ENCODE results near the gene ALPG.
"Not testable (repeated sequence)": the region's sequence is repeated elsewhere in the genome, so short reads cannot be mapped to it uniquely, and the experiment has no call there.

The ALPG gene

DNA sequence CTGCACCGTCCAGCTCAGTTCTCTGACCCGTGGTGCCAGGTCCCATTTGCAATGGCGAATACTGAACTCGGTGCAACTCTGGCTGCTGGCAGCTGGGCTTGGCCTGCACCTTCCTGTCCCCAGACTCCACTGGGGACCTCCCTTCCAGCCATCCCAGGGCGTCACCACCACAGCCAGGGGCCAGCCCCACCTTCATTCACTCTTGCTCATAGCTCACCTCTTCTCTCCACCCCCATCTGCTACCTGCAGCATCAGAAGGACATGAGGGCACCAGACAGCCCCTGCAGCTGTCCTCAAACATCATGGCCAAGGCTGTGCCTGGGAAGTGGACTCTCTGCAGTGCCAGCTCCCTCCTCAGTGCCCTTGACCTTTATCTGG is 33.1 kb downstream of the ALPG start:
- no peak overlapping the region for H3K4ac ChIP-seq (ENCODE audit: low read length)
- H4K91ac ChIP-seq (ENCODE audit: low read depth, low read length, poor library complexity): no peak overlapping the region
- peaks cover 0 to 32% (median 7%) of the 10 kb centered on the region in 3 experiments for H3K27me3 ChIP-seq (ENCODE audit: control insufficient read depth in 3 of 3, insufficient read depth in 3 of 3, low read depth in 1 of 3, low read length in 3 of 3)
- H3K4me2 ChIP-seq (ENCODE audit: insufficient read depth, low read length, poor library complexity, severe bottlenecking): no peak overlapping the region
- no peak overlapping the region for H3K27ac ChIP-seq (replicated peaks; ENCODE audit: low read length)
- no peak overlapping the region for H2AK5ac ChIP-seq (ENCODE audit: low read depth, low read length)
- no peak overlapping the region for H3K18ac ChIP-seq (ENCODE audit: low read length)
- H2BK120ac ChIP-seq (ENCODE audit: low read depth, low read length): no peak overlapping the region
- H2AFZ ChIP-seq (ENCODE audit: low read length): no peak overlapping the region
- H2BK5ac ChIP-seq (ENCODE audit: low read length): no peak overlapping the region
- H3K23ac ChIP-seq (ENCODE audit: low read depth, low read length, poor library complexity): no peak overlapping the region
- no peak overlapping the region for H2BK15ac ChIP-seq (ENCODE audit: low read length)
- no peak overlapping the region for H3K14ac ChIP-seq (ENCODE audit: low read length)
- no peaks in the 10 kb centered on the region for H3K9me3 ChIP-seq (replicated peaks in 1 of 2; ENCODE audit: control insufficient read depth in 2 of 2, insufficient read depth in 1 of 2, low read depth in 1 of 2, low read length in 2 of 2)
- H3K4me3 ChIP-seq (ENCODE audit: low read length in 2 of 2): no peak overlapping the region
- no CpG with 5 or more reads among the region's 5 CpGs for WGBS, 2 donors (ENCODE audit: extremely low coverage in 2 of 2, insufficient read length in 2 of 2, insufficient replicate concordance in 1 of 2)
- H2BK12ac ChIP-seq (ENCODE audit: low read length): no peak overlapping the region
- H3K9ac ChIP-seq (ENCODE audit: low read depth, low read length, poor library complexity): no peak overlapping the region
- H3K36me3 ChIP-seq (replicated peaks in 1 of 2; ENCODE audit: control insufficient read depth in 2 of 2, insufficient read depth in 2 of 2, low read length in 2 of 2): no peaks in the 10 kb centered on the region
- H3K79me1 ChIP-seq (ENCODE audit: low read depth, low read length): no peaks in the 10 kb centered on the region
- no peak for DNase-seq (ENCODE audit: low spot score)
- H4K8ac ChIP-seq (ENCODE audit: low read depth, low read length): no peak overlapping the region
- H3K4me1 ChIP-seq (ENCODE audit: control insufficient read depth in 2 of 2, insufficient read depth in 1 of 2, low read depth in 1 of 2, low read length in 2 of 2): peaks cover 0 to 4% of the 10 kb centered on the region in 2 donors

DNA sequence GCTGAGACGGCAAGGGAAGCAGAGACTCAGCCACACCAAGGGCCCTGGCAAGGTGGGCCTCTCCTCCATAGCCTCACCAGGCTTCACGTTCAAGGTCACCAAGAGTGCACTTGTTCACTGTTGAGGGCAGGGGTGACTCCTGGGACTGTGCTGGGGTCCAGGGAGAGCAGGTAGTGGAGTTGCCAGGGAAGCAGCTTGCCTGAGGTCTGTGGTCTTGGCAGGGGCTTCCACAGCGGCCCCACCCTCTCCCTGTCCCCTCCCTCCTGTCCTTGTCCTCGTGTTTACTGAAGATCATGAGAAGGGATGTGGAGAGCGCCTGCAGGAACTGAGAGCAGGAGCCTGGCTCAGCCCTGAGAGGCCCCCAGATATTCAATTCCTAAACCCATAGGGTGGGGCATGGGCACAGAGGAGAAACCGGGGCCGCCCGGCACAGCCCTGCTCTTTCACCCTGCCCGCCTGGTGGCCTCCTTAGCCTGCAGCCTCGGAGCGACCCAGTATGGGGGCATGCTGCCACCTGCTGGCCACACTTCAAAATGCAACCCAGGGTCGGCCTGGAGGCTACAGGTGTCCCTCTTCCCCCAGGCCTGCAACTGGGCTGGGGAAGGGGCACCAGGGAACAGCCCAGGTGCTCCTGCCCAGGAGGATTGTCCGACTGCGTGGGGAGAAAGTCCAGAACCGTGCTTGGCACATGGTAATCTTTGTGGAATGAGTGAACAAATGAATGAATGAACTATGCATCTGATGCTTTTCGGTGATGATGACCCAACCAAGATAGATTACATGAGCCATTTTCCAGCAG is 33.8 kb downstream of the ALPG start:
- Histone ChIP-seq H3K23ac (ENCODE audit: low read depth, low read length, poor library complexity) (peak overlapping the region; percentile 27), H3K27me3 (ENCODE audit: control insufficient read depth in 3 of 3, insufficient read depth in 3 of 3, low read depth in 1 of 3, low read length in 3 of 3) (peaks cover 0 to 25% (median 7%) of the 10 kb centered on the region in 3 experiments)
- no CpG with 5 or more reads among the region's 16 CpGs for WGBS, 2 donors (ENCODE audit: extremely low coverage in 2 of 2, insufficient read length in 2 of 2, insufficient replicate concordance in 1 of 2)
- not testable (repeated sequence) for H3K27ac ChIP-seq (replicated peaks; ENCODE audit: low read length); H3K79me1 ChIP-seq (ENCODE audit: low read depth, low read length); H3K4me3 ChIP-seq (ENCODE audit: low read length in 2 of 2); H2BK12ac ChIP-seq (ENCODE audit: low read length); H2AK5ac ChIP-seq (ENCODE audit: low read depth, low read length); H2AFZ ChIP-seq (ENCODE audit: low read length); H4K8ac ChIP-seq (ENCODE audit: low read depth, low read length); H3K14ac ChIP-seq (ENCODE audit: low read length); H2BK120ac ChIP-seq (ENCODE audit: low read depth, low read length); H2BK5ac ChIP-seq (ENCODE audit: low read length); H3K4ac ChIP-seq (ENCODE audit: low read length); H3K9ac ChIP-seq (ENCODE audit: low read depth, low read length, poor library complexity); H3K9me3 ChIP-seq (replicated peaks in 1 of 2; ENCODE audit: control insufficient read depth in 2 of 2, insufficient read depth in 1 of 2, low read depth in 1 of 2, low read length in 2 of 2); H3K4me2 ChIP-seq (ENCODE audit: insufficient read depth, low read length, poor library complexity, severe bottlenecking); H3K36me3 ChIP-seq (replicated peaks in 1 of 2; ENCODE audit: control insufficient read depth in 2 of 2, insufficient read depth in 2 of 2, low read length in 2 of 2); H3K18ac ChIP-seq (ENCODE audit: low read length); H2BK15ac ChIP-seq (ENCODE audit: low read length); H4K91ac ChIP-seq (ENCODE audit: low read depth, low read length, poor library complexity); H3K4me1 ChIP-seq (ENCODE audit: control insufficient read depth in 2 of 2, insufficient read depth in 1 of 2, low read depth in 1 of 2, low read length in 2 of 2)
- peak; percentile 83 for DNase-seq (ENCODE audit: low spot score)

DNA sequence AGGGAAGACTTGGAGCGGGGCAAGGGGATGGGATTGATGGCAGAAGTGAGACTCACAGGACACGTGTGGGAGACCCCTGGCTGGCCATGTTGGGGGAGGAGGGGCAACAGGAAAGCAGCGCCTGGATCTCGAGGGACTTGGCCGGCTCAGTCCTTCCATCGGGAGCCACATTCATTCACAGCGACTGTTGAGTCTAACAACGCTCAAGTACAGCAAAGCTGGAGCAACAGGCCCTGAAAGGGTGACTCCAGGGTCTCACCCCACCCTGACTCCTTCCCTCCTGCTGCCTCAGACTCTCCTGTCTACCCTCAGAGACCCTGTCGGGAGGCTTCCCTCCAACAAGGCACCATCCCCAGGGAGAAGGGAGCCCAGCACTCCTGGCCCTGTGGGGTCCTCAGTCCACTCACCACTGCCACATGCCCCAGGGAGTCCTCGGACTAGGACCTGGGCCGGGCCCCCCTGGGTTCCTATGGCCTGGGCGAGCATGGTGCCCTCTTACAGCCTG is 34.6 kb downstream of the ALPG start:
- Histone ChIP-seq H3K4ac (ENCODE audit: low read length) (no peak overlapping the region), H3K23ac (ENCODE audit: low read depth, low read length, poor library complexity) (peak overlapping the region; percentile 47), H3K9me3 (replicated peaks in 1 of 2; ENCODE audit: control insufficient read depth in 2 of 2, insufficient read depth in 1 of 2, low read depth in 1 of 2, low read length in 2 of 2) (no peaks in the 10 kb centered on the region), H3K4me1 (ENCODE audit: control insufficient read depth in 2 of 2, insufficient read depth in 1 of 2, low read depth in 1 of 2, low read length in 2 of 2) (peaks cover 0 to 4% of the 10 kb centered on the region in 2 donors), H2BK12ac (ENCODE audit: low read length) (no peak overlapping the region), H3K36me3 (replicated peaks in 1 of 2; ENCODE audit: control insufficient read depth in 2 of 2, insufficient read depth in 2 of 2, low read length in 2 of 2) (no peaks in the 10 kb centered on the region), H2BK120ac (ENCODE audit: low read depth, low read length) (no peak overlapping the region), H2BK15ac (ENCODE audit: low read length) (no peak overlapping the region), H3K4me3 (ENCODE audit: low read length in 2 of 2) (no peak overlapping the region), H4K91ac (ENCODE audit: low read depth, low read length, poor library complexity) (no peak overlapping the region), H3K4me2 (ENCODE audit: insufficient read depth, low read length, poor library complexity, severe bottlenecking) (no peak overlapping the region), H3K18ac (ENCODE audit: low read length) (no peak overlapping the region), H2AK5ac (ENCODE audit: low read depth, low read length) (no peak overlapping the region), H3K27me3 (ENCODE audit: control insufficient read depth in 3 of 3, insufficient read depth in 3 of 3, low read depth in 1 of 3, low read length in 3 of 3) (peaks cover 0 to 24% (median 7%) of the 10 kb centered on the region in 3 experiments), H2AFZ (ENCODE audit: low read length) (no peak overlapping the region), H3K9ac (ENCODE audit: low read depth, low read length, poor library complexity) (peak overlapping the region; percentile 50), H3K27ac (replicated peaks; ENCODE audit: low read length) (no peak overlapping the region), H3K14ac (ENCODE audit: low read length) (no peak overlapping the region), H4K8ac (ENCODE audit: low read depth, low read length) (no peak overlapping the region), H2BK5ac (ENCODE audit: low read length) (no peak overlapping the region), H3K79me1 (ENCODE audit: low read depth, low read length) (no peaks in the 10 kb centered on the region)
- DNase-seq (ENCODE audit: low spot score): no peak
- no CpG with 5 or more reads among the region's 12 CpGs for WGBS, 2 donors (ENCODE audit: extremely low coverage in 2 of 2, insufficient read length in 2 of 2, insufficient replicate concordance in 1 of 2)

DNA sequence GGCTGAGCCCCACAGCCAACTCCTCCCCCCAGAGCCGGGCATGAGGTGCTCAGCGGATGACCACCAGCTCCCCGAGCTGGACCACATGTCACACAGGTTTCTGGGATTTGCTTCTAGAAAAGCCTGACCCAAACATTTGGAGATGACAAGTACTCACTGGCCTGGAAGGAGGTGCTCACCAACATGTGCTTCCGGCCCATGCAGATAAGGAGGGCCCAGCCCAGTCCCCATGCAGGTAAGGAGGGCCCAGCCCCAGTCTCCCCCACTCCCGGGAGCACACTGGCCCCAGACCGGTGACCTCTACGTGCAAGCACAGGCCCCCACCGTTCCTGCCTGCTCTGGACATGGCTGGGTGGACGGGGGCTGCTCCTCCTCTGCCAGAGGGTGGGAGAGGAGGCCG is 35.3 kb downstream of the ALPG start:
- not testable (repeated sequence) for H2BK15ac ChIP-seq (ENCODE audit: low read length); H4K91ac ChIP-seq (ENCODE audit: low read depth, low read length, poor library complexity); H3K79me1 ChIP-seq (ENCODE audit: low read depth, low read length); H3K27ac ChIP-seq (replicated peaks; ENCODE audit: low read length); H3K36me3 ChIP-seq (replicated peaks in 1 of 2; ENCODE audit: control insufficient read depth in 2 of 2, insufficient read depth in 2 of 2, low read length in 2 of 2); H3K4me2 ChIP-seq (ENCODE audit: insufficient read depth, low read length, poor library complexity, severe bottlenecking); H3K18ac ChIP-seq (ENCODE audit: low read length); H2BK5ac ChIP-seq (ENCODE audit: low read length); H3K4me3 ChIP-seq (ENCODE audit: low read length in 2 of 2); H2BK12ac ChIP-seq (ENCODE audit: low read length); H3K9ac ChIP-seq (ENCODE audit: low read depth, low read length, poor library complexity); H4K8ac ChIP-seq (ENCODE audit: low read depth, low read length); H3K9me3 ChIP-seq (replicated peaks in 1 of 2; ENCODE audit: control insufficient read depth in 2 of 2, insufficient read depth in 1 of 2, low read depth in 1 of 2, low read length in 2 of 2); H2AFZ ChIP-seq (ENCODE audit: low read length); H3K4ac ChIP-seq (ENCODE audit: low read length); DNase-seq (ENCODE audit: low spot score); H2AK5ac ChIP-seq (ENCODE audit: low read depth, low read length); H3K14ac ChIP-seq (ENCODE audit: low read length); H3K4me1 ChIP-seq (ENCODE audit: control insufficient read depth in 2 of 2, insufficient read depth in 1 of 2, low read depth in 1 of 2, low read length in 2 of 2); H2BK120ac ChIP-seq (ENCODE audit: low read depth, low read length); H3K23ac ChIP-seq (ENCODE audit: low read depth, low read length, poor library complexity)
- WGBS, 2 donors (ENCODE audit: extremely low coverage in 2 of 2, insufficient read length in 2 of 2, insufficient replicate concordance in 1 of 2): no CpG with 5 or more reads among the region's 10 CpGs
- H3K27me3 ChIP-seq (ENCODE audit: control insufficient read depth in 3 of 3, insufficient read depth in 3 of 3, low read depth in 1 of 3, low read length in 3 of 3): peaks cover 0 to 27% (median 7%) of the 10 kb centered on the region in 3 experiments

Measured in neuronal stem cell (in vitro differentiated cells).